Peyer's patch (tissue), 4 donors: ENCODE measurements around the gene TMED1.

ENCODE experiments used
- CTCF ChIP-seq, 6 experiments: fragments of 450-650 bp in 4 of 6; fragments of 200-600 bp in 2 of 6; sonication (generic) in 1 of 6; IDR thresholded peaks; one replicate each; pipeline ENCODE4 v1.5.1; 2017 to 2019; ENCODE audit warnings: antibody characterized with exemption in 6 of 6, mild to moderate bottlenecking in 3 of 6, moderate library complexity in 1 of 6
- POLR2A ChIP-seq, 2 donors: fragments of 450-650 bp; IDR thresholded peaks; one replicate each; pipeline ENCODE4 v1.5.1; 2017; ENCODE audit warnings: antibody characterized with exemption in 2 of 2, mild to moderate bottlenecking in 2 of 2, moderate library complexity in 2 of 2

GRCh38 chr19:10835754-10836478 is at the start of gene TMED1:
- TF ChIP-seq CTCF (IDR thresholded peaks at IDR 0.05) = peak; percentile 3 to 71 (median 47)
- TF ChIP-seq POLR2A (IDR thresholded peaks at IDR 0.05) = peak; percentile 38 to 69
